ENCODE data around the gene UGT1A9.

- TF ChIP-seq POLR2A (IDR thresholded peaks at IDR 0.05) (no peak), CTCF (IDR thresholded peaks at IDR 0.05) (no peak), POLR2AphosphoS5 (IDR thresholded peaks at IDR 0.05) (peak in 1 of 3 donors; percentile 36), EP300 (IDR thresholded peaks at IDR 0.05; ENCODE audit: low read depth) (no peak)
Measured at GRCh38 chr2:233764264-233764663, 92.6 kb downstream of the UGT1A9 start.

Data from transverse colon (tissue), 4 donors.